Large intestine (tissue), 3 donors: ENCODE measurements around the gene POU6F2. TPM values are rescaled to one million over a fixed set of nuclear protein-coding genes. Genes with fewer than 3 reads are reported as not detected.
"Not testable (repeated sequence)": the region's sequence is repeated elsewhere in the genome, so short reads cannot be mapped to it uniquely, and the experiment has no call there.

Experiments used
- DNase-seq, 2 donors: peaks; one replicate each; pipeline versions ENCODE4 v3.0.0 to v3.0.0-alpha.2; 2013
- H3K27ac ChIP-seq: one replicate; pipeline ENCODE4 v1.5.1; 2013; ENCODE audit warnings: low read length
- H3K27me3 ChIP-seq: 2 replicates; pipeline ENCODE4 v1.6.1; 2013; ENCODE audit warnings: low read length; ENCODE audit not compliant: control insufficient read depth, insufficient read depth
- H3K36me3 ChIP-seq: 2 replicates; pipeline ENCODE4 v1.6.1; 2013; ENCODE audit warnings: low read length; ENCODE audit not compliant: control insufficient read depth, insufficient read depth
- H3K4me1 ChIP-seq: one replicate; pipeline ENCODE4 v1.6.1; 2013; ENCODE audit warnings: low read length; ENCODE audit not compliant: control insufficient read depth, insufficient read depth
- H3K4me3 ChIP-seq: one replicate; pipeline ENCODE4 v1.5.1; 2013; ENCODE audit warnings: low read length
- H3K9me3 ChIP-seq: one replicate; pipeline ENCODE4 v1.6.1; 2013; ENCODE audit warnings: mild to moderate bottlenecking, low read depth, low read length, moderate library complexity; ENCODE audit not compliant: control insufficient read depth
- WGBS: methylation state at CpG from one replicate; pipeline ENCODE4 v1.1.5; 2013; ENCODE audit warnings: low lambda C conversion rate; ENCODE audit not compliant: insufficient coverage; 5-methylcytosine and 5-hydroxymethylcytosine counted together
- polyA plus RNA-seq: library from polyadenylated mRNA; unstranded; fragments of 120-200 nt; gene quantifications from one replicate; pipeline ENCODE4 v1.2.1, GENCODE V29; 2013

Gene POU6F2
- polyA plus RNA-seq, 1 donor, result 0.19 TPM

GRCh38 chr7:39310699-39311098, 333.0 kb downstream of the POU6F2 start:
- WGBS, result no CpG with 5 or more reads among the region's 8 CpGs
- H3K27me3 ChIP-seq, result peaks cover 22% of the 10 kb centered on the region
- no peaks in the 10 kb centered on the region for H3K4me1 ChIP-seq
- DNase-seq, result no peak
- no peak overlapping the region for H3K27ac ChIP-seq
- no peak overlapping the region for H3K4me3 ChIP-seq
- no peaks in the 10 kb centered on the region for H3K9me3 ChIP-seq
- no peaks in the 10 kb centered on the region for H3K36me3 ChIP-seq

DNA sequence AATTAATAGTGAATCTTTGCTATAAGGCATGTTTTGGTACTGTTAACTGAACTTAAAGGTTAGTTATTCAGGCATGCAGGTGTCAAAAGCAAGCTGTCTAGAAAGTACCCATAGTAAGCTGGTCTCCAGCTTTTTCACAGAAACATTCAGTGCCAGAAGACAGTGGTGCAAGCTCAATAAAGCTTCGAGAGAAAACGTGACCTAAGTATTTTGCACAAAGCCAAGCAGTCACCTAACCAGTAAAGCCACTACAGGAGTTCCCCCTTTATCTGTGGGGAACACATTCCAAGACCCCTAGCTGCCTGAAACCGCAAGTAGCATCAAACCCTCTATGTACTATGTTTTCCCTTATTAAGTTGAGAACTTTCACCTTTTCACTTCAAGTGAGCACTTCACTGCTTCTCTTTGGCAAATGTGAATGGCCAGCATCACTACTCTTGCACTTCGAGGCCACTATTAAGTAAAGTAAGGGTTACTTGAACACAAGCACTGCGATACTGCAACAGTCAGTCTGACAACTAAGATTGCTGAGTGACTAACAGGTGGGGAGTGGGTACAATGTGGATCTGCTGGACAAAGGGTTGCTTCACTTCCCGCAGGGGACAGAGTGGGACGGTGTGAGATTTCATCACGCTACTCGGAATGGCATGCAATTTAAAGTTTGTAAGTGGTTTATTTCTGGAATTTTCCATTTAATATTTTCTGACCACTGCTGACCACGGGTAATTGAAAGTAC, 334.7 kb downstream of the POU6F2 start:
- no peak overlapping the region for H3K4me3 ChIP-seq
- 90% methylated on average over 2 of the region's 10 CpGs for WGBS
- H3K36me3 ChIP-seq, result no peaks in the 10 kb centered on the region

GRCh38 chr7:39313376-39313775, 335.7 kb downstream of the POU6F2 start:
- Histone ChIP-seq H3K4me3 (no peak overlapping the region), H3K4me1 (no peaks in the 10 kb centered on the region), H3K36me3 (no peaks in the 10 kb centered on the region), H3K9me3 (no peaks in the 10 kb centered on the region), H3K27ac (no peak overlapping the region), H3K27me3 (peaks cover 27% of the 10 kb centered on the region)
- DNase-seq, result no peak
- 50% methylated on average over 2 of the region's 4 CpGs for WGBS

More for the DNA sequence above, 334.7 kb downstream of the POU6F2 start:
- Histone ChIP-seq H3K4me1 (no peaks in the 10 kb centered on the region), H3K27ac (no peak overlapping the region), H3K9me3 (no peaks in the 10 kb centered on the region), H3K27me3 (peaks cover 26% of the 10 kb centered on the region)
- no peak for DNase-seq

- Histone ChIP-seq H3K27ac (no peak overlapping the region), H3K4me1 (no peaks in the 10 kb centered on the region), H3K36me3 (no peaks in the 10 kb centered on the region), H3K27me3 (peaks cover 27% of the 10 kb centered on the region), H3K9me3 (no peaks in the 10 kb centered on the region), H3K4me3 (no peak overlapping the region)
- WGBS, result no CpG with 5 or more reads among the region's 6 CpGs
- DNase-seq, result no peak
Measured at GRCh38 chr7:39313974-39314373, 336.3 kb downstream of the POU6F2 start.

GRCh38 chr7:39317107-39317506, 339.4 kb downstream of the POU6F2 start:
- H3K27ac ChIP-seq, result no peak overlapping the region
- no peaks in the 10 kb centered on the region for H3K9me3 ChIP-seq
- H3K27me3 ChIP-seq, result peaks cover 21% of the 10 kb centered on the region
- DNase-seq, result no peak
- H3K4me3 ChIP-seq, result no peak overlapping the region
- WGBS, result no CpG with 5 or more reads among the region's 5 CpGs
- H3K36me3 ChIP-seq, result no peaks in the 10 kb centered on the region
- no peaks in the 10 kb centered on the region for H3K4me1 ChIP-seq

GRCh38 chr7:39317896-39318295, 340.2 kb downstream of the POU6F2 start:
- H3K4me1 ChIP-seq, result no peaks in the 10 kb centered on the region
- H3K27ac ChIP-seq, result no peak overlapping the region
- DNase-seq, result no peak
- no peaks in the 10 kb centered on the region for H3K9me3 ChIP-seq
- no peak overlapping the region for H3K4me3 ChIP-seq
- WGBS, result no CpG with 5 or more reads among the region's 5 CpGs
- H3K27me3 ChIP-seq, result peaks cover 19% of the 10 kb centered on the region
- no peaks in the 10 kb centered on the region for H3K36me3 ChIP-seq

DNA sequence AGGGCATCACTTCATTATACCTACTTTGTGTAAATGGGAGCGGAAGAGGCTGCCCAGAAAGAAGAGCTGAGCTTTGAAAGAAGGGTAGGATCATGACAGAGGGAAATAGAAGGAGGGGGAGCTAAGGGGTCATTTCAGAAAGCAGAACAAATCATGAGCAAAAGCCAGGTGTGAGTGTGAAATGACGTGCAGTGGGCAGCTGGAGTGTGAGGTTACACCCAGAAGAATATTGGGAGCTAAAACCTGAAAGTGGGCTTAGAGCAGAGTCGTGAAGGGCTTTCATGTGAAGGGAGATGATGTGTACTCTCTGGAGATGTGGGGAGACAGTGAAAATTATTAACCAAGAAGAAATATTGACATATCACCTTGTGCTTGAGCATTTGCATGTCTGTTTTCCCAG, 343.5 kb downstream of the POU6F2 start:
- Histone ChIP-seq H3K9me3 (no peaks in the 10 kb centered on the region), H3K27ac (no peak overlapping the region), H3K36me3 (no peaks in the 10 kb centered on the region), H3K27me3 (peaks cover 5% of the 10 kb centered on the region), H3K4me3 (no peak overlapping the region), H3K4me1 (no peaks in the 10 kb centered on the region)
- DNase-seq, result no peak
- no CpG with 5 or more reads among the region's 3 CpGs for WGBS

DNA sequence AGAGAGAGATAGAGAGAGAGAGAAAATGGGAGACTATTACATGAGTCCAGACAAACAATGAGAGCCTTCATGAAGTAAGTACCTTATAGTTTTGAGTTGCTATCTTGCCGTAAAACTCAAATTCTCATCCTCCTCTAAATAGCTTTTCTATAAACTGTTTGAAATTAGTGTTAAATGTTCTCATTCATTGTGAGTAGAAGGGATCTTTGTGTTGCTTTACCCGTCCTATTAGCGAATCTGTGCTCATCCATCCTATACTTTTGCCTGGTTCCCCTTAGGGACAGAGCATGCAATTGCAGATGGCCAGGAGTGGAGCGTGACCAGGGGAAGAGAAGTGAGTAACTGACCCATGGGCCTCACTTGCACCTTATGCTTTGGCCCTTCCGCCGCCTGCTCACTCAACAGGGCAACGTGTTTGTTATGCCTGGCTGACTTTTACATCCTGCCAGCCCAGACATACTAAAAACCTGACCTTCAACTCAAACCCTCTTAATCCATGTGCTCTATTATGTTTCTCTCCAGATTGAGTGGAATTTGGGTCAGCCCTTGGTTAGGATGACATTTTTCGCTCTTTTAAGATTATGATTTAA, 344.3 kb downstream of the POU6F2 start:
- Histone ChIP-seq H3K36me3 (no peaks in the 10 kb centered on the region), H3K27ac (no peak overlapping the region), H3K4me3 (no peak overlapping the region), H3K9me3 (no peaks in the 10 kb centered on the region), H3K27me3 (peaks cover 3% of the 10 kb centered on the region), H3K4me1 (no peaks in the 10 kb centered on the region)
- no peak for DNase-seq
- 100% methylated on average over 1 of the region's 8 CpGs for WGBS

DNA sequence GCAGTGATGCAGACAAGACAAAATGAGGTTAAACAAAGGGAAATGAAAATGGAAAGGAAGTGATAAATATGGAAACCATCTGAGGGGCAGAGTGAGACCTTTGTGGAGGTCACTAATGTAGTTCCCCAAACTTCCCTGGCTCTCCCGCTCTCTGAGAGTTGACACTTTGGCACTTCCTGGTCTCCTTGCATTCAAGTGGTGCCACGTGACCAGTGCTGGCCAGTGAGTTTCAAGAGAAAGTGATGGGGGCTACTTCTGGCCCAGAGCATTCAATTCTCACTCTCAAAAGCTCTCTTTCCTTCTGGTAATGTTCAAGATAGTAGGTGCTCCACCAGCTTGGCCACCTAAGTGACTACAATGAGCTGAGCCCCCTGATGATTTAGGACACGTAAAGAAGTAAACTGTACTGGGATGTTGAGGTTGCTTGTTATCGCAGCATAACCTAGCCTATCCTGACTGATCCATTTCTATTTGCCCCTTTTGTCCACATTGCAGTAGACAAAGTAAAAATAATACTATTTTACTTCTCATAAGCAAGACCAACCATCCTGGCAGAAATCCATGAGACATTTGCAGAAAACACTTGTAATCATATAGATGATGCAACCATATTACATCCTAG, 346.5 kb downstream of the POU6F2 start:
- no peak overlapping the region for H3K27ac ChIP-seq
- no CpG with 5 or more reads among the region's 4 CpGs for WGBS

GRCh38 chr7:39331607-39332006, 353.9 kb downstream of the POU6F2 start:
- not testable (repeated sequence) for H3K4me3 ChIP-seq

More for the DNA sequence above, 346.5 kb downstream of the POU6F2 start:
- no peak for DNase-seq
- Histone ChIP-seq H3K36me3 (no peaks in the 10 kb centered on the region), H3K4me3 (no peak overlapping the region), H3K4me1 (no peaks in the 10 kb centered on the region), H3K27me3 (no peaks in the 10 kb centered on the region), H3K9me3 (no peaks in the 10 kb centered on the region)

More at GRCh38 chr7:39331607-39332006, 353.9 kb downstream of the POU6F2 start:
- H3K27me3 ChIP-seq, H3K4me1 ChIP-seq, H3K36me3 ChIP-seq, H3K27ac ChIP-seq, H3K9me3 ChIP-seq, DNase-seq: not testable (repeated sequence)
- WGBS, result 40% methylated on average over 2 of the region's 13 CpGs
